Measurements from ENCODE around the gene DNASE1L3. TPM values are rescaled to one million over a fixed set of nuclear protein-coding genes. Genes with fewer than 3 reads are reported as not detected.

The DNASE1L3 gene
- total and polyA plus RNA-seq, 2 of the 8 experiments (the other 6 are each of a cell fraction or from before 2014, with no cell fraction given) = not detected

- TF ChIP-seq RAD21 (IDR thresholded peaks at IDR 0.05 in 1 of 2, conservative IDR thresholded peaks at IDR 0.05 in 1 of 2; ENCODE audit: low read depth in 2 of 2, low read length in 2 of 2) (no peak), NRF1 (IDR thresholded peaks at IDR 0.05; ENCODE audit: low read depth, low read length) (no peak), TBP (IDR thresholded peaks at IDR 0.05; ENCODE audit: low read depth, low read length) (no peak), CBX8 (IDR thresholded peaks at IDR 0.05; ENCODE audit: borderline replicate concordance, low read depth, low read length) (no peak)
These were observed 19.3 kb downstream of the DNASE1L3 start (continued) for GRCh38 chr3:58191361-58191991.

All from H1 (cell line).